T47D (cell line): Measurements from ENCODE around the gene STAT6.

Experiments used
- DNase-seq, 2 experiments: peaks; one replicate each; pipeline versions ENCODE4 v3.0.0 to v3.0.0-alpha.2; 2011 to 2012; ENCODE audit warnings: low read depth in 1 of 2, low spot score in 1 of 2
- JUND ChIP-seq: IDR thresholded peaks from 2 replicates; pipeline ENCODE4 v1.6.1; 2012; ENCODE audit warnings: low read depth
- in situ Hi-C: cut with HindIII; loops from 2 replicates; pipeline ENCODE4 v1.10.0; 2016; ENCODE audit warnings: low sequenced_read_pairs, low pct_unique_long_range_greater_than_20kb

STAT6 gene

DNA sequence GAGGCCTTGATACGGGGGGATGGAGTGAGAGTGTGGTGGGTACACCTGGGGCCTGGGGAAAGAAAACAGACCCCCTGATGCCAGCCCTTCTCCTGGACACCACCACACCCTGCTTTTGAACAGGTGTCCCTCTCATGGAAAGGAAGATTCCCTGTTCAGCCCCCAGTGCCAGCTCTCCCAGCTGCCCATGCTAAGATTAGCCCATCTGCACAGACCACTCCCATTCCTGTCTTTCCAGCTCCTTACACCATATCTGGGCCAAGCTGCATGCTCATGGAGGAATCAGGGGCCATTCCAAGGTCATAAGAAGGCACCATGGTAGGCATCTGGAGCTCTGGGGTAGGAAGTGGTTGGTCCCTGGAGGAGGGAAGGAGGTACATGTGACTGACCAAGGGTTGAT lies 12.6 kb downstream of the STAT6 start:
- in situ Hi-C loops = no loop called here
- DNase-seq = no peak
- no peak for TF ChIP-seq JUND

DNA sequence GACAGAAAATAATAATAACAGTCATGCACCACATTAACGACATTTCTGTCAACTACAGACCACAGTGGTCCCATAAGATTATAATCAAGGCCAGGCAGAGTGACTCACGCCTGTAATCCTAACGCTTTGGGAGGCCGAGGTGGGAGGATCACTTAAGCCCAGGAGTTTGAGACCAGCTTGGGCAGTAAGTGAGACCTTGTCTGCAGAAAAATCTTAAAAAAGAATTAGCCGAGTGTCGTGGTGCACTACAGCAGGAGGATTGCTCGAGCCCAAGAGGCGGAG lies 13.7 kb downstream of the STAT6 start:
- in situ Hi-C loops = no loop called here

DNA sequence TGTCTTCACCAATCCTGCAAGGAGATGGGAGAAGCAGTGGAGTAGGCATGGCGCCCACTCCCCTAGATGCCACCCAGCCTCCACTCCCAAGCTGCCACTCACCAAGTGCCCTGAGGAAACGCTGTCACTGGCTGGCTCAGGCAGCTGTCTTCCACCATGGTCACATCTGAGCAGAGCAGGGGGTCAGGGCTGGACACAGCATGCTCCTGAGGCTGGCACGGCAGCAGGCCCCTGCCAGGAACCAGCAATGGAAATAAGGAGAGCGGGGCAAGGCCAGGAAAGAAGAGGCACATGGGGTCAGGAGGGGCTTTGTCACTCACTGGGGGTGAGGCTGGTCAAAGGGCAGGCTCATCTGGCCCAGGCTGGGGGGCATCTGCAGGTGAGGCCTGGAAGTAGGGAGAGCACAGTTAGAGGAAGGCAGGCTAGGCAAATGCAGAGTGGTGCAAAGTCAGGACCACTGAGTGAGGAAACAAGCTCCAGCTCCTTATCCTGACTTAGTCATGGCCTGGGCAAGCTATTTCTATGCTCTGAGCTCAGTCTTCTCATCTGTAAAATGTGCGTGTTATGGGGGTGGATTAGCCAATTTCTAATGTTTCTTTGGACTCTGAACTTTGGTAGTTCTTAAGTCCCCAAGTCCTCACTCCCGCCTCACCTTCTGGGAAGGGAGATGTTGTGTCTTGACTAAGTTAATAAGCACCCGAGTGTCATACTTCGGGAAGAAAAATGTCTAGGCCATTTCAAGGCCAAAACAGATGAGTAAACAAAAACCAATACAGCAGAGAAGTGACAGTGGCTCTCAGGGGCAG lies 14.2 kb downstream of the STAT6 start:
- no peak for DNase-seq
- in situ Hi-C loops = no loop called here
- TF ChIP-seq JUND = no peak

More for the DNA sequence above, 13.7 kb downstream of the STAT6 start:
- DNase-seq = no peak
- TF ChIP-seq JUND = no peak

DNA sequence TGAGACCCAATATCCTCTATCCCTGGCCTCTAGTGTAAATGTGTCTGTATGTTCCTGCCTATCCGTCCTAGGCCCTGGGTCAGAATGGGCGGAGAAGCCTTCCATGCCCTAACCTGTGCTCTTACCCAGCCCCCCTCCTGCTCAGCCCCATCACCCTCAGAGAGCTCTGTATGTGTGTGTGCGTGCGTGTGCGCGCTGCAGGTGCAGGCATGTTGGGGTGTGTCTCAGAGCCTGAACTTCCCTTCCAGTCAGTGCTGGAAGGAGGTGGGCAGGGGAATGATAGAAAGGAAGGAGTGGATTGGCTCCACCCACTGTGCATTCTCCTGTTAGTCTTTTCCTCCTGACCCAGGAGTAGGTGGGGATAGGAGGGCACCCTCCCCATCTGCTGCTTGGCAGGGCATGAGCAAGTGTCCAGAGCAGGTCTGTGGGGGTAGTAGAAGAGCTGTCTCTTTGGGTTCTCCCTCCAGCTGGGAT lies 15.0 kb downstream of the STAT6 start:
- TF ChIP-seq JUND = no peak
- in situ Hi-C loops = no loop called here
- DNase-seq = peak in 1 of 2 experiments; percentile 79

DNA sequence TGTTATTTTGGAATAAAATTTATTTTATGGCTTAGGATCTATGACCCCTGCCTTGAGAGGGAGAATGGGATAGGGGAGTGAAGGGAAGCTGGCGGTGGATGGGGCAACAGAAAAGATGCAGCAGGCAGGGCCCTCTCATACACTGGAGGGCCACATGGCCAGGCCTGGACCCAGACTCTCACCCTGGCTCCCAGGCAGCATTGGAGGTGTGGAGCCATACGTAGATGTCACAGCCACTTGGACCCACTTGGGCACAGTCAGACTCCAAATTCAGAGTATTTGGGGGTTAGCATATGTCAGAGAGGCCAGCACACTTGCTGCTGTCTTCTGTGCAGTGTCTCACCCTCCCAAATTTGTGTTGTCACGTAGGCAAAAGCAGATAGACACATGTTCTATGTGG lies 15.7 kb downstream of the STAT6 start:
- in situ Hi-C loops = no loop called here
- no peak for DNase-seq
- no peak for TF ChIP-seq JUND

DNA sequence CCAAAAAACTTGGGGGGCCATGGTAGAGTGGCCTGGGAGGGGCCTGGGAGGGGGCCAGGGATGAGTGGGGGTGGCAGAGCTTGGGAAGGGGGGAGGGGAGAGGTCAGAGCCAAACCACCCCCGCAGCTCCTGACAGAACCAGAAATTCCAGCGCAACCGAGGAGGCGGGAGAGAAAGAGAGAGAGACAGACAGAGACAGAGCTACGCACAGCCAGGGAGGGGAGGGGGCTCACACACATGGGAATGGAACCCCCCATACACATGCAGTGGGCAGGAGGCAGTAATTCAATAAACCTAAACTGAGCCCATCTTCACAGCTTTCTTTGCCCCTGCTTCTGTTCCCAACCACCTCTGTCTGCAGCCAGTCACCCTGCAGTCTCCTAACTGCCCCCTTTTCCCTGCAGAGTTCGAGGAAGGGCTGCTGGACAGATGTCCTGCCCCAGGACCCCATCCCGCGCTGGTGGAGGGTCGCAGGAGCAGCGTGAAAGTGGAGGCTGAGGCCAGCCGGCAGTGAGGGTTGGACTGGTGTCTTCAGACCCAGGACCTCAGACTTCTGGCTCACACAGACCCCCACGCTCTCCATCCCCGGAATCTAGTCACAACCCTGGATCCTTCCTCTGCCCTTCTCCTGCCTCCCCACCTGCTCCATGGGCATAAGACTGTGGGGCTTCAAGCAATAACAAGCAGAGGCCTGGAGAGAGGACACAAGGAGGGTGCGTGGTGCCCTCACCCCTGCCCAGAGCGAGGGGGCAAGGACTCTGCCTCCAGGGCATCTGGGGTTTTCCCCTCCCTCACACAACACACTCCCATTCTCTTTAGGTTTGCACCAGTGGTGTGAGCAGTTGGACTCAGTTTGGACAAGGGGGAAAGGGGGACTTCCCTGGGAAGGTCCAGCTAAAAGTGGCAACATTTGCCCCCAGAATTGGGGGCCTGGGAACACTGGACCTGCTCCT lies 16.7 kb downstream of the STAT6 start:
- in situ Hi-C loops = no loop called here
- TF ChIP-seq JUND = no peak

DNA sequence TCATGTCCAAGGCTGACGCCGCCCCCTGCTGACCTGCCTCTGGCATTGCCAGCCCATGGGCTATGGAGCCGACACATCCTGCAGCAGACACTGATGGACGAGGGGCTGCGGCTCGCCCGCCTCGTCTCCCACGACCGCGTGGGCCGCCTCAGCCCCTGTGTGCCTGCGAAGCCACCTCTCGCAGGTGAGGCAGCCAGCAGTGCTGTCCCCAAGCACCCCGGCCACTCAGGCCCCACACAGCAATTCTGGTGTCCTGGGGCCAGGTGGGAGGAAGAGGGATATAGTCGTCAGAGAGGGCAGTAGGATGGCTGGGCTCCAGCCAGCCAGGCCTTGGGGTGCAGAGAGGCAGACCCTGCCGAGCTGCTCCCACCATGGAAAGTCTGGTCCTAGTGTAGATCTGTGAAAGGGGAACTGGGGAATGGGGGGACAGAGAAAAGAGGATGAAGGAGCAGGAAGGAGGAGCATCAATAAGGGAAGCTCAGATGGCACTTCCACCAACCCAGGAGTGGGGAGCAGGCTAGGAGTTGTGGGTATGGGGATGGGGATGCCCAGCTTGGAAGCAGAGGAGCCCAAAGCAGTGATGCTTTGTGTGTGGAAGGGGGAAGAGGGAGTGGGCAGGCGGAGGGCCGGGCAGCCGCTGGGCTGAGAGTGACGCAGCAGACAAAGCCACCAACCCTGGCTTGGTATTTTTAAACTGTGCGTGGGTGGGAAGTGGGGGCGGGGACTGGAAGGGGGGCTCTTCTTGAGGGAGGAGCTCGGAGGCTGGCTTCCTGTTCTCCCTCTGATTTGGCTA lies 17.6 kb downstream of the STAT6 start:
- no peak for TF ChIP-seq JUND
- peak; percentile 79 to 90 for DNase-seq
- in situ Hi-C loops = no loop called here

More for the DNA sequence above, 16.7 kb downstream of the STAT6 start:
- DNase-seq = no peak

DNA sequence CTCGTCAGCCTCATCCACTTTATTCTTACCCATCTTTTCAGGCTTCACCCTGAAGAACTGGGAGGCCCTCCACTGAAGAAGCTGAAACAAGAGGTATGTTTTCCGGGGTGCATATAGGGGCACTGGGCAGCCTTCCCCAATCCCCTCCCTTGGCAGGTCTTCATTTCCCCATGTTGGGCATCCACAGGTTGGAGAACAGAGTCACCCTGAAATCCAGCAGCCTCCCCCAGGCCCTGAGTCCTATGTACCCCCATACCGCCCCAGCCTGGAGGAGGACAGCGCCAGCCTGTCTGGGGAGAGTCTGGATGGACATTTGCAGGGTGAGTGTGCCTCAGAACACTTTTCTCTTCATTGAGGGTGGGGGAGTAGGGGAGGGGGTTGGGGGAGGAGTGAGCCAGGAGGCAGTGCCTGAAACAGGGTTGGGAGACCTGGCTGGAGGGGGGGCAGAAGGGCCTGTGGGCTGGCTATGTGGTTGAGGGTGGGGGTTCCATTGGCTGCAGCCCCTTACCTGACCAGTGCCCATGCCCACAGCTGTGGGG lies 18.2 kb downstream of the STAT6 start:
- DNase-seq = no peak
- in situ Hi-C loops = no loop called here
- no peak for TF ChIP-seq JUND

DNA sequence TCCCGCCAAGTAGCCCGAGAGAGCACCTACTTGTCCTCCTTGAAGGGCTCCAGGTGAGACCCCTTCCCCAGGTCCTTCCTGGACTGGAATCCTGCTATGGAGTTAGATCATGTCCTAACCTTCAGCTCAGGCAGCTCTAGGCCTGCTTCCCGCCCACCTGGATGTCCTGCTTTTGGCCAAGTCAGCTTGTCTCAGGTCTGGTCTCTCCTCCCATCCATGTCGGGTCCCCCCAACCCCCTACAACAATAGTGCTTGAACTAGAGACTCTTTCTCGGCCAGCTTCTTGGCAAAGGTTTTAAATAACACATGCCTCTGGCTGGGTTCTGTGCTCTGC lies 18.7 kb downstream of the STAT6 start:
- DNase-seq = no peak
- in situ Hi-C loops = no loop called here
- no peak for TF ChIP-seq JUND

DNA sequence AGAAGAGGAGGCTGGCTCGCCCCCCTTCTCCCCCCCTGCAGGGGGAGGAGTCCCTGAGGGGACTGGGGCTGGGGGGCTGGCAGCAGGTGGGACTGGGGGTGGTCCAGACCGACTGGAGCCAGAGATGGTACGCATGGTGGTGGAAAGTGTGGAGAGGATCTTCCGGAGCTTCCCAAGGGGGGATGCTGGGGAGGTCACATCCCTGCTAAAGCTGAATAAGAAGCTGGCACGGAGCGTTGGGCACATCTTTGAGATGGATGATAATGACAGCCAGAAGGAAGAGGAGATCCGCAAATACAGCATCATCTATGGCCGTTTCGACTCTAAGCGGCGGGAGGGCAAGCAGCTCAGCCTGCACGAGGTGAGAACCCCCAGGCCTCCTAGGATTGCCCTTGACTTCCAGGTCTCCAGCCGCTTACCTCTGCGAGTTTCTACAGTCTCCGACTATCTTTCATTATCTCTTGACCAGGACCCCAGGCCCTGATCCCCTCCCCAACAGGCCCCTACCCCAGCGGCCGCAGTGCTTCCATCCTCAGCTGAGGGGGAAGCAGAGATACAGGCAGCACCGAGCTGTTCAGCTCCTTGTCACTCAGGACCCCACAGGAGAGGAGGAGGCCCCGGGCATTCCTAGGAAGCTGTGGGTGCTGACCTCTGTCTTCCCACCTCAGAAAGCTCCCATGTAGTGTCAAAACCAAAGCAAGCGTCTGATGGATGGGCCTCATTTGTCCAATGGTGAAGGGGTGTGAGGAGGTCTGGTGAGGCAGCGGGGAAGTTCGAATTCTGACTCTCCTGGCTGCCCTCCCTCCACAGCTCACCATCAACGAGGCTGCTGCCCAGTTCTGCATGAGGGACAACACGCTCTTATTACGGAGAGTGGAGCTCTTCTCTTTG lies 19.3 kb downstream of the STAT6 start:
- no peak for TF ChIP-seq JUND
- no peak for DNase-seq
- in situ Hi-C loops = no loop called here

DNA sequence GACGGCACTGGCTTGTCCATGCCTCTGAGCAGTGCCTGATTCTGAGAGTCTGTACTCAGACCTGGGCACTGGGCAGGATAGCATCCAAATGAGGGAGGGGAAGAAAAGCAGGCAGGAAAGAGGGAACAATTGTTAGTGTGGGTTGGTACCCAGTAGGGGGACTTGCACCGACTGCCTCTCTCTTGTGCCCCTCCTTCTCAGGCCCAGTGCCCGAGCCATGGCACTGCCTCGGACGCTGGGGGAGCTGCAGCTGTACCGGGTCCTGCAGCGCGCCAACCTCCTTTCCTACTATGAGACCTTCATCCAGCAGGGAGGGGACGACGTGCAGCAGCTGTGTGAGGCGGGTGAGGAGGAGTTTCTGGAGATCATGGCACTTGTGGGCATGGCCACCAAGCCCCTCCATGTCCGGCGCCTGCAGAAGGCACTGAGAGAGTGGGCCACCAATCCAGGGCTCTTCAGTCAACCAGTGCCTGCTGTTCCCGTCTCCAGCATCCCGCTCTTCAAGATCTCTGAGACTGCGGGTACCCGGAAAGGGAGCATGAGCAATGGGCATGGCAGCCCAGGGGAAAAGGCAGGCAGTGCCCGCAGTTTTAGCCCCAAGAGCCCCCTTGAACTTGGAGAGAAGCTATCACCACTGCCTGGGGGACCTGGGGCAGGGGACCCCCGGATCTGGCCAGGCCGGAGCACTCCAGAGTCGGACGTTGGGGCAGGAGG lies 20.1 kb downstream of the STAT6 start:
- TF ChIP-seq JUND = no peak
- in situ Hi-C loops = no loop called here
- DNase-seq = no peak
